HG02759 (cell line): Measurements from ENCODE around the gene MATN1.

Experiments
- ATAC-seq: cut with Tn5 transposase; IDR thresholded peaks from one replicate; pipeline ENCODE4 v1.9.1; 2021; ENCODE audit warnings: mild to moderate bottlenecking, moderate library complexity; ENCODE audit not compliant: unreplicated experiment

The MATN1 gene

GRCh38 chr1:30665216-30666010 lies 58.0 kb downstream of the MATN1 start:
- no peak for ATAC-seq

DNA sequence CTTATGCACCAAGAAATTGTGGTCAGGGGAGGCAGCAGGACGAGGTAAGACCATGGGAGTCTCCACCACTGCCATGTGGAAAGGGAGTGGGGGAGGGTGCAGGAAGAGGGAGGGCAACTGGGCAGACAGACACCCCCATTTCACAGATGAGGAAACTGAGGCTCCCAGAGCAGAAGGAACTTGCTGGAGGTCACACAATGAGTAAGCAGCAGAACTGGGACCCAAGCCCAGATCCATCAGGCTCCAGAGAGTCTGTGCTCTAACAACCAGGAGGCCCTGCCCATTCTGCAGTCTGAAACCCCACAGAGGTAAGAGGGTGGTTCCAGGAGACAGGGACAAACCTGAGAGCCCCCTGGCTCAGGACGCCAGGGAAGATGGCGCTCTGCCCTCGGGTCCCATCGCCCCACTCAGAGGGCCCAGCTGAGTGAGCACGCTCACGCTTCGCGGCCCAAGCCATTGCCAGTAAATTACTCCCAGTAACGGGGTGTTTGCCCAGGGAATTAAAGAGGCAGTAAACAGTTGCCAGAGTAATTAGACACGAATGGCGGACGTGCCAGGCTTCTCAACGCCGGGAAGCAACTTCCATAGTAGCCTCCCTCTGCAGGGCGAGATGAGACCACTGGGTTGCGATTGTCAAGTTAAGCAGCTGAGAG lies 59.2 kb downstream of the MATN1 start:
- no peak for ATAC-seq

DNA sequence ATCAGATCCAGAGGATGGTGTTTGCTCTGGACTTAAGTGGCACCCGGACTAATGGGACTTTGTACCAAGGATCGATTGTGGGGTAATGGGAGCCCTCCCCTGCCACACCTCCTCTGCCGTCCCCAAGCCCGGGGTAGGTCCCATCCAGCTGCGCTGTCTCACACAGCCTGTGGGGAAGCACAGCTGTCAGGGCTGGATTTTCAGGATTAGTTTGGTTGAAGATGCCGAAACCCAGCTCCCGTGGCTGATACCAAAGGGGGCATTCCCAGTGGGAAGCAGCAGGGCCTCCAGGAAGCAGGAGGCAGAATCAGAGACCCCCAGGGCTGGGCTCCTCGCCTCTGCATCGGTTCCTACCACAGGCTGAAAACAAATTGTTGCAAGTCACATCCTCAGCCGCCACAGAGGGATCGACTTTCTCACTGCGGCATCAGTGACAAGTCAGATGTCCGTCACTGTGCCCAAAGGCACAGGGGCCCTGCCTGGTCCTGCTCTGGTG lies 59.7 kb downstream of the MATN1 start:
- no peak for ATAC-seq

DNA sequence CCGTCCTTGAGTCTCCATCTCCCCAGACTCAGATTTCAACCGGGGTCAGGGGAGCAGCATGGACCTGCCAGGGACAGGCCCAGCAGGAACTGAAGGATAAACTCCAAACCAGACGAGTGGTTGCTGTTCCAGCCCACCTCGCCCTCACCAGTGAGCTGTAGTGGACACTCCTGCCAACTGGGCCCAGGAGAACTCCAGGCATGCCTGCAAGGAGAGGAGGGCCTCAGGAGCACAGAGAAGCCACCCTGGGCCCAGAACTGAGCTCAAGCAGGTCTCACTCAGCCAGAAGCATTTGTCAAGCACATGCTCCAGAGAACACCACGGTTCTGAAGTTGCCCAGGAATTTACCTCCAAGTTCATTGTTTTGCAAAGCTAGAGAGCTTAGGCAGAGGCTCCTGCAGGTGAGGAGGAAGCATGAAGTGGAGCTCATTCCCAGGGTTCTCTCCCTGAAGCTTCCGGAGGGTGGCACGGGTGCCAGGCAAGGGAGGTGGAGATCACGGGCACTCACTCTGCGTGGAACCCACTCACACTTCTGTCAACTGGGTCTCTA lies 61.0 kb downstream of the MATN1 start:
- ATAC-seq, result no peak

- no peak for ATAC-seq
Observed at GRCh38 chr1:30661311-30661710, 62.1 kb downstream of the MATN1 start.
